GM12875 (cell line): Measurements from ENCODE around the gene COG1.

Experiments
- H3K4me3 ChIP-seq: one replicate; pipeline ENCODE4 v1.5.1; 2011; ENCODE audit warnings: low read depth, low read length, control low read depth
- TF ChIP-seq, protein P1 (sequence below): IDR thresholded peaks from 2 replicates; pipeline ENCODE4 v1.5.1; 2011; ENCODE audit warnings: low read depth, mild to moderate bottlenecking, control low read depth, inconsistent platforms, low read length, moderate library complexity, borderline replicate concordance; ENCODE audit not compliant: insufficient read depth

Gene COG1

DNA sequence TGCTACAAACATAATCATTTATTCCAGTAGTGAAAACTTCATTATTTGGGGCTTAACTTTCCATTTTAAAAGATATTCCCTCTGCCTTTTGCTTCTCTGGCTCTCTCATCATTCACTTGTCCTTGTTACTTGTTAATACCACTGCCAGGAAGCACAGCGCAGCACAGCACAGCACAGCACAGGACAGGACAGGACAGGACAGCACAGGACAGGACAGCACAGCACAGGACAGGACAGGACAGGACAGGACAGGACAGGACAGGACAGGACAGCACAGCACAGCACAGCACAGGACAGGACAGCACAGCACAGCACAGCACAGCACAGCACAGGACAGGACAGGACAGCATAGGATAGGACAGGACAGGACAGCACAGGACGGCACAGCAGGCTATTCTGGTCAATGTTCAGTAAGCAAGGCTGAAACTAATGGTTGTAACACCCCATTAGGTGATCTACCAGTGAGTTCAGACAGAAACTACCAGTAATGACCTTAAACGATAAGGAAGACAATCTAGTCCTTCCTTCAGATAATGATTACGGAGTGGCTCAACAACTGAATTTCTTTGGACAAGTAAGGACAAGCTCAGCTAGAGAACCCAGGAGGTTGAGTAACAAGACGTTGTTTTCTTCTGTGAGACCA lies 31.9 kb downstream of the COG1 start:
- TF ChIP-seq, protein P1, sequence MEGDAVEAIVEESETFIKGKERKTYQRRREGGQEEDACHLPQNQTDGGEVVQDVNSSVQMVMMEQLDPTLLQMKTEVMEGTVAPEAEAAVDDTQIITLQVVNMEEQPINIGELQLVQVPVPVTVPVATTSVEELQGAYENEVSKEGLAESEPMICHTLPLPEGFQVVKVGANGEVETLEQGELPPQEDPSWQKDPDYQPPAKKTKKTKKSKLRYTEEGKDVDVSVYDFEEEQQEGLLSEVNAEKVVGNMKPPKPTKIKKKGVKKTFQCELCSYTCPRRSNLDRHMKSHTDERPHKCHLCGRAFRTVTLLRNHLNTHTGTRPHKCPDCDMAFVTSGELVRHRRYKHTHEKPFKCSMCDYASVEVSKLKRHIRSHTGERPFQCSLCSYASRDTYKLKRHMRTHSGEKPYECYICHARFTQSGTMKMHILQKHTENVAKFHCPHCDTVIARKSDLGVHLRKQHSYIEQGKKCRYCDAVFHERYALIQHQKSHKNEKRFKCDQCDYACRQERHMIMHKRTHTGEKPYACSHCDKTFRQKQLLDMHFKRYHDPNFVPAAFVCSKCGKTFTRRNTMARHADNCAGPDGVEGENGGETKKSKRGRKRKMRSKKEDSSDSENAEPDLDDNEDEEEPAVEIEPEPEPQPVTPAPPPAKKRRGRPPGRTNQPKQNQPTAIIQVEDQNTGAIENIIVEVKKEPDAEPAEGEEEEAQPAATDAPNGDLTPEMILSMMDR: no peak

DNA sequence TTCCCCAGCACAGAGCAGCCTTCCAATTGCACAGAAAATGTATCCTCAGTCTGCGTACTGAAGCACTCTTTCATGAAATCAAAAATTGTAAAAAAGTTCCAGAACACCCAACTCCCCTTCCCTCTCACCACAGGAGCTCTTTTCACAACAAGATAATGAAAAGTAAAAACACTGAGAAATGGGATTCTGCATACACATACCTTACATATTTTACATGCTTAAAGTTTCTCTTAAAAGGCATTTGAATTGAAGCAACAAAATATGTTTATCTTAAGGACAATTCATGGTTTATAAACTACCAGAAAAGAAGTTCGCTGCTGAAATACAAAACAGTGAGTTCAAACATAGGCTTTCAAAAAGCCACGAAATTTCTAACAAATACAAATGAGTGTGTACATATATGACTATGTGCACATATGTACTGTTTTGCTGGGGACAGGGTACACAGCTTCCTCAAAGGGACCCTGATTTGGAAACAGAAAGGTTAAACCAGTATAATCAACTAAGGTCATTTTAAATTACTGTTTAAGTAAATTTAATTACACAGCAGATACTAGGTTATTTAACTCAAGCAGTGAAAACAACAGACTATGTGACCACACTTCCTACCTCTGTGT lies 33.8 kb downstream of the COG1 start:
- TF ChIP-seq, protein P1: no peak
- H3K4me3 ChIP-seq: no peak overlapping the region

More for the DNA sequence above, 31.9 kb downstream of the COG1 start:
- H3K4me3 ChIP-seq: no peak overlapping the region

DNA sequence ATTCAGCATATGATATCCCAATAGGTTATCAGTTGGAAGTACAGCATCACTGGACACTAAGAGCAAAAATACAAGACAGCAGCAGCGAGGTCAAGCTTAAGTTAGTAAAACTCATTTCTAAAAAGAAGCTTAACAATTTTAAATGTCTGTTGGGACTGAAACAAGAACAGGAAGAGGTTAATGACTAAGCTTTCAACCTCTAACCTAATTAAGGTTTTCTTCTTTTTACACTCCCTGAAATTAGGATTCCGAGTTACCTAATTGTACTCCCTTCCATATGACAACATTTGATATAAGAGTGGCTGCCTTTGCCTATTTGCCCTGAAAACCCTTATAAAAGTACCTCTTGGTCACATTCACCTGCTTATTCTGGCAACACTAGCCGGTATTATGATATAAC lies 34.5 kb downstream of the COG1 start:
- H3K4me3 ChIP-seq: no peak overlapping the region
- TF ChIP-seq, protein P1: no peak

DNA sequence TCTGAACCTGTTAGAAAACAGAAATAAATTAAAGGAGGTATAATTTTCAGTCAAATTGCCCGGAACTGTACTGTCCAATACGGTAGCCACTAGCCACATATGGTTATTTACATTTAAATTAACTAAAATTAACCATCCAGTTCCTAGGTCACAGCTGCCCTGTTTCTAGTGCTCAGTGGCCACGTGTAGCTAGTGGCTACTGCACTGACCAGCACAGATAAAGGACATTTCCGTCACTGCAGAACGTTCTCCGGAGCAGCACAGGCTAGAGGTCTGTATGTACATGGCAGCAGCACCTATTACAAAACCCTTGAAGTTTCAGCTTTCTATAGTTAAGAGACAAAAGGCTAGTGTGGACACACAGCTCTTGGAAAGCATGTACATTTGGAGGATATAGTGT lies 35.1 kb downstream of the COG1 start:
- TF ChIP-seq, protein P1: no peak
- H3K4me3 ChIP-seq: no peak overlapping the region

DNA sequence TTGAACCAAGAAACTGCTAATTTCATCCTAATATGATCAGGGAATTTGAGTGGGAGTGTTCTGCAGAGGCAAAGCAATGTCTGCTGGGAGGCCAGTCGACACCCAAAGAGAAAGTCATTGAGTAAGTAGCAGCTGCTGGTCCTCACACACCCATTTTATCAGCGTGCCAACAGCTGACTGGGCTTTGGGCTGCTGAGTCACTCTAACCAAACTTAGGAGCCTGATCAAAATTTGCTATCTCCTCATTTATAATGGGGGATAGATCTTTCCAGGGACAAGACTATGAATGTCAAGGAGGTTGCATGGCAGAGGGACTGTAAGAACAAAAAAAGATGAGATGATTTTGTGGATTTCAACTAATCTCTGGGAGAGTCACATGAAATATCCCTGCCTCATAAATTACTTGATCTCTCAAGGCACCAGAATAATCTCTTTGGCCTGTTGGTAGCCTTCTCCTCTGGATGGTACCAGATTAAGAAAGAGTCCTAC lies 35.9 kb downstream of the COG1 start:
- H3K4me3 ChIP-seq: no peak overlapping the region

DNA sequence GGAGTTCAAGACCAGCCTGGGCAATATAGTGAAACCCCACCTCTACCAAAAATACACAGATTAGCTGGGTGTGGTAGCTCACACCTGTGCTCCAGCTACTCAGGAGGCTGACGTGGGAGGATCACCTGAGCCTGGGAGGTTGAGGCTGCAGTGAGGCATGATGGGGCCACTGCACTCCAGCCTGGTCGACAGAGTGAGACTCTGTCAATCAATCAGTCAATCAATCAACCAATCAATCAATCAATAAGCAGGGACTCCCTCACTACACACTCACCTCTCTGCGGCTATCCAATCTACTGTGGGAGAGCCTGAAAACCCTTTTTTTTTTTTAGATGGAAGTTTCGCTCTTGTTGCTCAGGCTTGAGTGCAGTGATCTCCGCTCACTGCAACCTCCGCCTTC lies 37.2 kb downstream of the COG1 start:
- H3K4me3 ChIP-seq: no peak overlapping the region
- TF ChIP-seq, protein P1: no peak

More for the DNA sequence above, 35.9 kb downstream of the COG1 start:
- TF ChIP-seq, protein P1: no peak

DNA sequence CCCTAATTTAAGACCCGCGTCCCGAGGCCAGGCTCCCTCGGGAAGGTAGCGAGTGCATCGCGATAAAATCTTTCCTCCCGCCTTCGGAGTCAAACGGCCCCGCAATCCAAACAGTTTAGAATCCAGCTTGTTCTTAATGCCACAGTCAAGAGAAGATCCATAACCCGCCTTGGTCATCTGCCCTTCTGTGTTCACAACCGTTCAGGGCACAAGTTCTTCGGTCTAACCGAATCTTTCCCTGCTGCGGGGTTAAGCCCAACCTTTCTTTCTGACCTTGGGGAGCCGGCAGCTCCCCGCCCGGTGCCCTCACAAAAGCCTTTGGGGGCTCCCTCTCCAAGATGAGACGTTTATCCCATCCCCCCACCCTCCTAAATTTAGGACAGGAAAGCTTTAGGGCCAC lies 38.5 kb downstream of the COG1 start:
- peak overlapping the region; percentile 87 for H3K4me3 ChIP-seq
- TF ChIP-seq, protein P1: no peak
